ENCODE measurements around the gene RTBDN.

DNA sequence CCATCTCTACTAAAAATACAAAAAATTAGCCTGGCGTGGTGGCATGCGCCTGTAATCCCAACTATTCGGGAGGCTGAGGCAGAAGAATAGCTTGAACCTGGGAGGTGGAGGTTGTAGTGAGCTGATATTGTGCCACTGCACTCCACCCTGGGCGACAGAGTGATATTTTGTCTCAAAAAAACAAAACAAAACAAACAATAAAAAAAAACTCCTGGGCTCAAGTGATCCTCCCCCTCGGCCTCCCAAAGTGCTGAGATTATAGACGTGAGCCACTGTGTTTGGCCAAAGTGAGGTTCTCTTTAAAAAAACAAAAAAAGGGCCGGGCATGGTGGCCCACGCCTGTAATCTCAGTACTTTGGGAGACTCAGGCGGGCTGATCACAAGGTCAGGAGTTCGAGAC lies 46.9 kb downstream of the RTBDN start:
- TF ChIP-seq, protein P1, sequence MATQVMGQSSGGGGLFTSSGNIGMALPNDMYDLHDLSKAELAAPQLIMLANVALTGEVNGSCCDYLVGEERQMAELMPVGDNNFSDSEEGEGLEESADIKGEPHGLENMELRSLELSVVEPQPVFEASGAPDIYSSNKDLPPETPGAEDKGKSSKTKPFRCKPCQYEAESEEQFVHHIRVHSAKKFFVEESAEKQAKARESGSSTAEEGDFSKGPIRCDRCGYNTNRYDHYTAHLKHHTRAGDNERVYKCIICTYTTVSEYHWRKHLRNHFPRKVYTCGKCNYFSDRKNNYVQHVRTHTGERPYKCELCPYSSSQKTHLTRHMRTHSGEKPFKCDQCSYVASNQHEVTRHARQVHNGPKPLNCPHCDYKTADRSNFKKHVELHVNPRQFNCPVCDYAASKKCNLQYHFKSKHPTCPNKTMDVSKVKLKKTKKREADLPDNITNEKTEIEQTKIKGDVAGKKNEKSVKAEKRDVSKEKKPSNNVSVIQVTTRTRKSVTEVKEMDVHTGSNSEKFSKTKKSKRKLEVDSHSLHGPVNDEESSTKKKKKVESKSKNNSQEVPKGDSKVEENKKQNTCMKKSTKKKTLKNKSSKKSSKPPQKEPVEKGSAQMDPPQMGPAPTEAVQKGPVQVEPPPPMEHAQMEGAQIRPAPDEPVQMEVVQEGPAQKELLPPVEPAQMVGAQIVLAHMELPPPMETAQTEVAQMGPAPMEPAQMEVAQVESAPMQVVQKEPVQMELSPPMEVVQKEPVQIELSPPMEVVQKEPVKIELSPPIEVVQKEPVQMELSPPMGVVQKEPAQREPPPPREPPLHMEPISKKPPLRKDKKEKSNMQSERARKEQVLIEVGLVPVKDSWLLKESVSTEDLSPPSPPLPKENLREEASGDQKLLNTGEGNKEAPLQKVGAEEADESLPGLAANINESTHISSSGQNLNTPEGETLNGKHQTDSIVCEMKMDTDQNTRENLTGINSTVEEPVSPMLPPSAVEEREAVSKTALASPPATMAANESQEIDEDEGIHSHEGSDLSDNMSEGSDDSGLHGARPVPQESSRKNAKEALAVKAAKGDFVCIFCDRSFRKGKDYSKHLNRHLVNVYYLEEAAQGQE (IDR thresholded peaks at IDR 0.05; ENCODE audit: insufficient replicate concordance, low read depth) = no peak
- no peak for TF ChIP-seq POLR2AphosphoS5 (IDR thresholded peaks at IDR 0.05; ENCODE audit: low read depth)
- TF ChIP-seq, protein P2, sequence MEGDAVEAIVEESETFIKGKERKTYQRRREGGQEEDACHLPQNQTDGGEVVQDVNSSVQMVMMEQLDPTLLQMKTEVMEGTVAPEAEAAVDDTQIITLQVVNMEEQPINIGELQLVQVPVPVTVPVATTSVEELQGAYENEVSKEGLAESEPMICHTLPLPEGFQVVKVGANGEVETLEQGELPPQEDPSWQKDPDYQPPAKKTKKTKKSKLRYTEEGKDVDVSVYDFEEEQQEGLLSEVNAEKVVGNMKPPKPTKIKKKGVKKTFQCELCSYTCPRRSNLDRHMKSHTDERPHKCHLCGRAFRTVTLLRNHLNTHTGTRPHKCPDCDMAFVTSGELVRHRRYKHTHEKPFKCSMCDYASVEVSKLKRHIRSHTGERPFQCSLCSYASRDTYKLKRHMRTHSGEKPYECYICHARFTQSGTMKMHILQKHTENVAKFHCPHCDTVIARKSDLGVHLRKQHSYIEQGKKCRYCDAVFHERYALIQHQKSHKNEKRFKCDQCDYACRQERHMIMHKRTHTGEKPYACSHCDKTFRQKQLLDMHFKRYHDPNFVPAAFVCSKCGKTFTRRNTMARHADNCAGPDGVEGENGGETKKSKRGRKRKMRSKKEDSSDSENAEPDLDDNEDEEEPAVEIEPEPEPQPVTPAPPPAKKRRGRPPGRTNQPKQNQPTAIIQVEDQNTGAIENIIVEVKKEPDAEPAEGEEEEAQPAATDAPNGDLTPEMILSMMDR (IDR thresholded peaks at IDR 0.05; ENCODE audit: insufficient read depth, low read length) = no peak

Data from HL-60 (cell line).